GM18909 (cell line): ENCODE measurements around the gene PLGRKT.
"Not testable (repeated sequence)": the region's sequence is repeated elsewhere in the genome, so short reads cannot be mapped to it uniquely, and the experiment has no call there.

Experiments used
- ATAC-seq: cut with Tn5 transposase; IDR thresholded peaks from one replicate; pipeline ENCODE4 v1.9.1; 2021; ENCODE audit warnings: mild to moderate bottlenecking; ENCODE audit not compliant: unreplicated experiment, poor library complexity

Gene PLGRKT

DNA sequence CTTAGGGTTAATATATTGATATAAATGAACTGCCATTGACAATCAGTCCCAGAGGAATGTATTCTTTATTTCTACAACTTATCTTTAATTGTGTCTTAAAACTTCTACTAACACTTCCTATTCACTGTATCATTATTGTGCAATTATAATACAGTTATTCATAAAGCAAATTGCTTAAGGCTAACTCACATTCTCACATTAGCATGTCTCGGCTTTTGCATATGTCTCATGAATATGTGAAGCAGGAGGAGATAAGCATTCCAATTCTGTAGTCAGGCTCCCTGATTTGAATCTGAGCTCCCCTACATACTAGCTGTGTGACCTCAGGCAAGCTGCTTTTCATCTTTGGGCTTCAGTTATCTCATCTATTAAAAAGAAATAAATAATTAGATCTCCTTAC lies 45.4 kb downstream of the PLGRKT start:
- ATAC-seq: no peak

- ATAC-seq: no peak
Measured at GRCh38 chr9:5389109-5389732, 48.5 kb downstream of the PLGRKT start.

GRCh38 chr9:5388026-5388819 lies 49.5 kb downstream of the PLGRKT start:
- no peak for ATAC-seq

DNA sequence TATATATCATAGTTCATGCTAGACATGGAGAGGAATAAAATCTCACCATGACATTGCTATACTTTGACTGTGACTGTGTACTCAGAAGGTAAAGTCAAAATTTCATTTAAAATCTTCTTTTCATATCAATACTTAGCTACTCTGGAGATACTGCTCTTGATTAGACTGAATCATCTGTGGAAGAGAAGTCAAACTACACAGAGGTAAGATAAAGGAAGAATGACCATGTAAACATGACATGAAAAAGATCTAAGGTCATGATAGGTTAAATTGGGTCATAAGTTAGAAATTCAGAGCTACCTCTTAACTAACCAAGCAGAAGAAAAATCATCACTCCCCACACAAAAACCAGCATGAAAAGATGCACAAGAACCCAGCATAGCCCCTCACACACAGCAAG lies 53.3 kb downstream of the PLGRKT start:
- no peak for ATAC-seq

- ATAC-seq: no peak
Measured at GRCh38 chr9:5382479-5382878, 55.2 kb downstream of the PLGRKT start.

DNA sequence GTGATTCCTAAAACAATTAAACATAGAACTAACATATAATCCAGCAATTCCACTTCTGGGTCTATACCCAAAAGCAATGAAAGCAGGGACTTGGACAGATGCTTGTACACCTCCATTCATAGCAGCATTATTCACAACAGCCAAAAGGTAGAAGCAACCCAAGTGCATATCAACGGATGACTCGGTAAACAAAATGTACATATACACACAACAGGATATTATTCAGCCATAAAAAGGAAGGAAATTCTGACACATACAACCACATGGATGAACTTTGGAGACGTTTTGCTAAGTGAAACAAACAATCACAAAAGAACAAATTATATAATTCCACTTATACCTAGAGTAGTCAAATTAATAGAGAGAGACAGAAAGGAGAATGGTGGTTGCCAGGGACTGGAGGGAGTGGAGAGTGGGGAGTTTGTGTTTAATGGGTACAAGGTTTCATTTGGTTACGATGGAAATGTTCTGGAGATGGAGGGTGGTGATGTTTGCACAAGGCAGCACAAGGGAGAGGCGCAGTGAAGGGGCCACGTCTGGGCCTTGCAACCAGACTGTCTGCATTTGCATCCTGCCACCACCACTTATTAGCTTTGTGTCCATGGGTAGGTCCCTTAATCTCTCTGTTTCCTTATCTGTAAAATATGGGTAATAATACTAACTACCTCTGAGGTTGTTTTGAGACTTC lies 61.8 kb downstream of the PLGRKT start:
- no peak for ATAC-seq

GRCh38 chr9:5375091-5375490 lies 62.6 kb downstream of the PLGRKT start:
- ATAC-seq: no peak

- ATAC-seq: peak; percentile 95
Measured at GRCh38 chr9:5364294-5365024, 73.3 kb downstream of the PLGRKT start.

GRCh38 chr9:5361326-5362010 lies 76.3 kb downstream of the PLGRKT start:
- ATAC-seq: no peak

DNA sequence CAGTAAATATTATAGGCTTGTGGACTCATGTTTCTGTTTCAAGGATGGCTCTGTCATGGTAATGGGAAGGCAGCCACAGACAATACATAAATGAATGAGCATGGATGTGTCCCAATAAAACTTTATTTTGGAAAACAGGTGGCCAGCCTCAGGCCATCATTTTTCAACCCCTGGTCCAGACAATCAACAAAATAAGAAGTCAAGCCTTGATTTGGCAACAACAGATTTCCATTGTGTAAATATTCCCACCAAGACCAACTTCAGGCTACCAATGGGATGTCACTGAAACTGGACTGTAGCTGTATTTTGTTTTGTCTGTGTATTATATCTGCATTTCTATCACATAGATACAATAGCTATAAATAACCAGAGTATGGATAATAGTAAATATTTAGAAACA lies 77.4 kb downstream of the PLGRKT start:
- ATAC-seq: no peak

DNA sequence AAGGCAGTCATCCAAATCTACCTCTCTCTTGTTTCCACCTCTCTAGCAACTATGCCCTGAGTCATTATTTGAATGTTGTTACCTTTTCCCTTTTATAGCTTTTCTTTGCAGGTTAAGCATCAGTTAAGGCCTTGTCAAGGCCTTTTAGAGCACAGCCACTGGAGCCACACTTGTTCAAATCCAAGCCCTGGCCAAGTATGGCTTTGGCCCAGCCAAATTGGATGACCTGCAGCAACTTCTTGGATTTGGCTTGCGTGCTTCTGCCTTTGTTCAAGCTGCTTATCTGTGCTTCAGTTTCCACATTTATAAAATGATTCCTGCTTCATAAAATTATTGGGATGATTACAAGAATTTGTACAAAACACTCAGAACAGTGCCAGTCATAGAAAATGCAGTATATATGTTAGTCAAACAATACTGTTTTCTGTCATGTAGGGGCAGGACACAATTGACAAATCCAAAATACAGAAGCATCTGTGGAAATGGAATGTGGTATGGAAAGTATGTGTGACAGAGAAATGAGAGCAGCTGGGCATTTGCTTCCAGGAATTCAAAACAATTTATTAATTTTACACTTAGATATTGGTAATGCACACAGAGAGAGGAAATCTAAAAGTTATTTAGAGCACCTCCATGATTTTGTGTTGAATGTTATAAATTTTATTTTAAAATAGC lies 80.2 kb downstream of the PLGRKT start:
- no peak for ATAC-seq

GRCh38 chr9:5355817-5356216 lies 81.9 kb downstream of the PLGRKT start:
- ATAC-seq: no peak

DNA sequence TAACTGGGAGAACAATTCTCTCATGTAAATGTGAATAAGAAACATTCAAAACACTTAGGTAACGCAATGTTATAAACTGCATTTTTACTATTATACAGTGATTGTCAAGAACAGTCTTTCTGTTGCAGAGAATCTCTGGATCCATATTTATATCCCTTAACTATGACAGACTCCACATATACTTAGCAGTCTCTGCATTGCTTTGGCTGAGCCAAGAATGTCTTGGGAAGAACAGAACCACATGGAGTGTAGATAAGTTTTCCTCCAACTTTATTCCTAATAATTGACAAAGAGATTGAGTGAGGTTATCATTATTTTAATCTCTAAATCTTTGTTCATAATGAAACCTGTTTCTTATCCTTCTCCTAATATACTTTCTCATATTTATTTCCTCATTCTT lies 82.5 kb downstream of the PLGRKT start:
- ATAC-seq: no peak

GRCh38 chr9:5354184-5354583 lies 83.5 kb downstream of the PLGRKT start:
- ATAC-seq: no peak

DNA sequence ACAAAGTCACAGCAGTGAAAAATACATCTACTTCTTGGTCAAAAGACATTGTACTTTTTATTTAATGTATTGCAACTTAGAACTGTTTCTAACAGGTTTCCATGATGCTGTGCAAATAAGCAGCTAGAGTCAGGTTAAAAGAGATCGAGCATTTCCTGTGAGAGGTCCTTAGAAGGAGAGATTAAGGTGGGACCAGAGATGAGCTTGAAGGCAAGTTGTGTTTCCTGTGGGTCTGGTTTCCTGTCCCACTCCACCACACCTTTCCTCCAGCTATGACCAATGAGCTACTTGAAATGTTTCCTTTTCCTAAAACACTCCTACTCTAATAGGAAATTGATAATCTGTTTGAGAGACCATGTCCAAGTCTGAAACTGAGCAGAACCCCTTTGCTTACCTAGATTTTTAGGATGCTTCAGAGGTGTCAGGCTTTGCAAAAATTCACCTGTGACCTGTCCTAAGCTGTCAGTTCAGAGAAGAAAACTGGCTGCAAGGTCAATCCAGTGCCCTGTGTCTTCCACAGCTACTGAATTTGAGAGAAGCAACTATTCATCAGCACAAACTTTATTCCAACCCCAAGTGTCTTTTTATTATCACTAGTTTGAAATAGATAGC lies 85.0 kb downstream of the PLGRKT start:
- ATAC-seq: no peak

DNA sequence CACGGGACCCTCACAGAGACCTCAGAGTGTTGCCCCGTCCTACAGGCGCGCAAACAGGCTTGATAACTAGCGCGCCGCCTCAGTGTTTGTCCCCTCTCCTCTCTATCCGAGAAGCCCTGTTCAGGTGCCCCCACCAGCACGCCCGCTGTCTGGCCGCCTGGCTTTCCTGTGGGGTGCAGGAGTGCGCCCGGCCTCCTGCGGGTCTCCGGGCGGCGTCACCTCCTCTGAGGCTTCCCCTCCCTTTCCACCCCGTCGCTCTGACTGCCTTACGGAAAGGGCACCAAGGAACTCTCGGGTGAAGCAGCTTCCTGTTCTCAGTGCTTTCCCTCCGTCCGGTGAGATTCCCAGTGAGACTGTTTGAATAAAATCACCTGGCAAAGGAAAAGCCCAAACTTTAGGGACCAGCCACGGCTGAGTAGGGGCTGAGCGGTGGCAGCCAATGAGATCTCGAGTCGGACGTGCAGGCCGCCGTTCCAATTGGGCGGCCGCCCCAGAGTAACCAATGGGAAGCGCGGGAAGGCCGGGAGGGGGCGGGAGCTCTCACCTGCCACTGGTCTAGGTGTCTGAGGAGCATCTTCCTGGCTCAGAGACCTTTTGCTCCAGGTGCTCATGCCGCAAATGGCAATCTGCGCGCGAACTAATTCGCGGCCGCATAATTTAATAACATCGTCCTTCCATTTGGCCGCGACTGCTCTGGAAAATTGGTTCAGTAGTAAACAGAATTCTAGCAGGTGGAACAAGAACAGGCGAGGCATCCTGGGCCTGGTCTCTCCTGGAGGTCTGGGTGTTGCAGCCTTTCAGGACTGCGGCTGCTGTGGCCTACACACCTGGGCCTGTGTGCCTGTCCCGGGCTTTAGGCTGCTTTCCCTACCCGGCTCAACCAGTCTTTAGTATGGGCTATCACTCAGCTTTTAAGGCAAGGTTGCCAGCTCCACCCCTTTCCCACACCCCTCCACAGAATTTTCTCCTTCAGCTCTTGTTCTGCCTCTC lies 98.4 kb downstream of the PLGRKT start, which contains the start of gene RLN1:
Gene RLN1, minus strand, starts transcription at position 885 of the 990 bp plus-strand sequence. Its CDS starts 130 bp downstream, at position 755.
- ATAC-seq: peak; percentile 99

GRCh38 chr9:5336688-5337087 lies 101.0 kb downstream of the PLGRKT start:
- no peak for ATAC-seq

- not testable (repeated sequence) for ATAC-seq
Measured at GRCh38 chr9:5331276-5331675, 106.4 kb downstream of the PLGRKT start.
